Measurements from ENCODE around the gene ABCC2. TPM values are rescaled to one million over a fixed set of nuclear protein-coding genes. Genes with fewer than 3 reads are reported as not detected.

ABCC2 gene
- total and polyA plus RNA-seq, 9 of the 15 experiments (the other 6 are each of a cell fraction or from before 2014, with no cell fraction given) = 0.03 to 0.18 (median 0.10) TPM; not detected in 1

DNA sequence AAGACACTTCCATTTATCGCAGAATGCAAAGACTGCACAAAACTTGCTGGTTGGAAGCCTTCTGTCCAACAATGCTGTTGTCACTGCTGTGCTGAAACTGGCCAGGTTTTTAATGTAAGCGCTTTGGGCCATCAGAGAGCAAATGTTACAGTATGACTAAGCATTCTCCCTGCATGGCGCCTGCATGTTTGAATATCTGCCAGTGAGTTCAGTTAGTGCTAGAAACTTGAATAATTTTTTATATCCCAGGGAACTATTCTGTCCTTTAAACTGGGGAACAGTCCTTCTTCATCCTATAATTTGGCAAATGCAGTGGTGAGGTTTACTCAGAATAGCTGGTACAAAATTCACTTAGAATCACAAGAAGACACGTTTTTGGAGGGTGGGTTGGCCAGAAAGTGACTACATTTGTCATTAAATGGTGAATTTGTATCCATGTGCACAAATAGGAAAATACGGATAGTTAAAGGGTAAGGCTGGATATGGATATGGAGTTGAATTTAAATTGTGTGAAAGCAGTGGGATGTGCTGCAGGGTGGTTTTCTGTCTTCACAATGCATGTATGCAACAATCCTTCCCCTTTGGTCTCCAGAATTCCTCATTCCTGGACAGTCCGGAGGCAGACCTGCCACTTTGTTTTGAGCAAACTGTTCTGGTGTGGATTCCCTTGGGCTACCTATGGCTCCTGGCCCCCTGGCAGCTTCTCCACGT, 1.7 kb downstream of the ABCC2 start:
- peak; percentile 68 for FAIRE-seq
- no TSS peak for BruUV-seq (replicated peaks)
- Histone ChIP-seq H3K9me3 (replicated peaks; ENCODE audit: control insufficient read depth, insufficient read depth, low read depth, low read length) (no peaks in the 10 kb centered on the region), H3K36me3 (ENCODE audit: control insufficient read depth, insufficient read depth, low read length) (no peaks in the 10 kb centered on the region), H3K9me1 (ENCODE audit: control insufficient read depth, insufficient read depth, low read length) (no peaks in the 10 kb centered on the region), H3K4me1 (replicated peaks in 1 of 2; ENCODE audit: control insufficient read depth in 2 of 2, insufficient read depth in 2 of 2, low read length in 2 of 2) (peaks cover 6 to 12% of the 10 kb centered on the region in 2 experiments; a peak in 3 of 5 replicates), H3K4me3 (no peak overlapping the region), H2AFZ (ENCODE audit: low read depth, low read length) (peak overlapping the region; percentile 69), H4K20me1 (replicated peaks; ENCODE audit: control insufficient read depth, insufficient read depth, low read length) (no peaks in the 10 kb centered on the region), H3K27ac (ENCODE audit: extremely low read depth, low read depth, low read length) (peak overlapping the region; percentile 5; the same call in 1 of the 3 replicates), H3K4me2 (ENCODE audit: insufficient read depth, low read length) (no peak overlapping the region), H3K79me2 (ENCODE audit: control insufficient read depth, insufficient read depth, low read length) (no peaks in the 10 kb centered on the region), H3K27me3 (ENCODE audit: control insufficient read depth in 2 of 2, insufficient read depth in 2 of 2, low read length in 2 of 2) (no peaks in the 10 kb centered on the region; a peak in 1 of 5 replicates), H3K9ac (ENCODE audit: insufficient read depth in 1 of 2, low read depth in 2 of 2, low read length in 2 of 2) (no peak overlapping the region)
- in situ Hi-C loops (cut with MboI) (no loop called here), intact Hi-C loops (cut with micrococcal nuclease) (no loop called here)
- CTCF ChIA-PET (ENCODE audit: low intra/inter-chr PET ratio) = no interaction called here
- POLR2A ChIA-PET = no interaction called here
- no peak for TF ChIP-seq ZNF764 (CRISPR knock-in tag; IDR thresholded peaks at IDR 0.05; ENCODE audit: low read depth)
- no peak for TF ChIP-seq CBFA2T2 (conservative IDR thresholded peaks at IDR 0.05)
- peak; percentile 80 for TF ChIP-seq NFE2 (IDR thresholded peaks at IDR 0.05; ENCODE audit: low read depth)
- TF ChIP-seq PYGO2 (tag; IDR thresholded peaks at IDR 0.05) = no peak
- TF ChIP-seq MAFG (tag; conservative IDR thresholded peaks at IDR 0.05) = peak; percentile 75
- peak; percentile 78 for TF ChIP-seq ZNF316 (IDR thresholded peaks at IDR 0.05)
- TF ChIP-seq CHCHD3 (CRISPR knock-in tag; IDR thresholded peaks at IDR 0.05) = no peak
- peak; percentile 47; the same call in 1 of the 2 replicates for TF ChIP-seq MAFF (IDR thresholded peaks at IDR 0.05; ENCODE audit: low read length)
- no peak for TF ChIP-seq NCOR1 (IDR thresholded peaks at IDR 0.05)
- no peak for TF ChIP-seq SMAD2 (IDR thresholded peaks at IDR 0.05; ENCODE audit: low read depth, low read length)
- peak; percentile 59; the same call in 1 of the 2 replicates for TF ChIP-seq MAFK (IDR thresholded peaks at IDR 0.05; ENCODE audit: low read length)
- TF ChIP-seq, protein P1, sequence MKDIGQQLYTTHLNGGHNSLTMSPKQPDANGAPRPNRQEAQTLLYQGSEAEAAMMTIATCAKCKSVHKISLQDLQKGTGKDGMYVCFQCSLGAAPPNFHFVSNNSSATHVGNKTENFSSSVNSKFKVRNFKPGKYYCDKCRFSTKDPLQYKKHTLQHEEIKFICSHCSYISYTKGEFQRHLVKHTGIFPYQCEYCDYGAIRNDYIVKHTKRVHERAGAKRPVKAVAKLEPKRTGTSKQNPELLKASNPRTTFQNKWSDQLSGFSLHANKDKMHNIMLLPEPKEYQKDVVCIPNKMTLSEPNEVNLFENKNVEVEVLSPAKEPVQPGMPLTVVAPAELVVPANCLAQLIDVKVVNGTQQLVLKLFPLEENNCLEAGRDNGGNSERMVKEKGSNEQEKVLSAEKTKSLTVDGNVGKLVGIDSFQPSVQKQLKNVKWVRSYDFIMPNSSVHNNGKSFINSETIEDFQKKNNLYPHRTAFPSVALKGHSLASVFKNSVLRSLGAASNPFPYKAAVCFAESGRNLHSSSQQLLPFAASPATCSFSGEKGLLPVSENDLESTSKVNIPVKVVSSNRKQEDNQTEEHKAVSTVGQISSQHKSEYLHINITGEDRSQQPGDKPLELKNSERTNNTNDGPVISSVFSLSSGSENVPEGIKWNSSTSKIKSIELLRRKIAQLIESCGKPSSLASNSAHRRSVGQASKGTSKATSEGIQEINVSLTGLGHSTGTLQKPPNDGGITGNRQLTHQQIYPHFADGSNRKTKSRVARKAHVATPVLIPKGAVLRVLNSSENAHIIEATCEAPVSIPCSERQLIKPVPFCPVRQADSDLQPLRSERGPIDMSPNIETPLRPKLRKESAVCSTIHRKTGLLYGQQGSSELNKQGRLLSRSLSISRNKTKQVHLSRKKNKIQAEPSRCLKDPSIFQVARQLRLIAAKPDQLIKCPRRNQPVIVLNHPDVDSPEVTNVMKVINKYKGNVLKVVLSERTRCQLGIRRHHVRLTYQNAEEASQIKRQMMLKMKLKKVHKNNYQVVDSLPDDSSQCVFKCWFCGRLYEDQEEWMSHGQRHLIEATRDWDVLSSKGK (CRISPR knock-in tag; IDR thresholded peaks at IDR 0.05) = no peak
- peak; percentile 71 for TF ChIP-seq C11orf30 (IDR thresholded peaks at IDR 0.05; ENCODE audit: low read depth)
- TF ChIP-seq NFE2L1 (tag; IDR thresholded peaks at IDR 0.05; ENCODE audit: borderline replicate concordance, low read depth) = peak; percentile 18; the same call in 1 of the 2 replicates
- TF ChIP-seq, protein P2, sequence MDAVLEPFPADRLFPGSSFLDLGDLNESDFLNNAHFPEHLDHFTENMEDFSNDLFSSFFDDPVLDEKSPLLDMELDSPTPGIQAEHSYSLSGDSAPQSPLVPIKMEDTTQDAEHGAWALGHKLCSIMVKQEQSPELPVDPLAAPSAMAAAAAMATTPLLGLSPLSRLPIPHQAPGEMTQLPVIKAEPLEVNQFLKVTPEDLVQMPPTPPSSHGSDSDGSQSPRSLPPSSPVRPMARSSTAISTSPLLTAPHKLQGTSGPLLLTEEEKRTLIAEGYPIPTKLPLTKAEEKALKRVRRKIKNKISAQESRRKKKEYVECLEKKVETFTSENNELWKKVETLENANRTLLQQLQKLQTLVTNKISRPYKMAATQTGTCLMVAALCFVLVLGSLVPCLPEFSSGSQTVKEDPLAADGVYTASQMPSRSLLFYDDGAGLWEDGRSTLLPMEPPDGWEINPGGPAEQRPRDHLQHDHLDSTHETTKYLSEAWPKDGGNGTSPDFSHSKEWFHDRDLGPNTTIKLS (IDR thresholded peaks at IDR 0.05; ENCODE audit: borderline replicate concordance, low read depth) = no peak
- DNase-seq (ENCODE audit: extremely low read depth in 1 of 4, low spot score in 3 of 4) = peak in 3 of 4 experiments; percentile 10 to 45 (median 22)
- ATAC-seq = peak; percentile 76
- WGBS (ENCODE audit: insufficient coverage, low coverage, missing lambda C conversion rate) = 22% methylated on average over 7 of the region's 7 CpGs
